ENCODE results near the gene TRIM2. TPM values are rescaled to one million over a fixed set of nuclear protein-coding genes. Genes with fewer than 3 reads are reported as not detected.

TRIM2 gene
- total and polyA plus RNA-seq, 2 of the 8 experiments (the other 6 are each of a cell fraction or from before 2014, with no cell fraction given): 34.0 to 59.8 TPM

DNA sequence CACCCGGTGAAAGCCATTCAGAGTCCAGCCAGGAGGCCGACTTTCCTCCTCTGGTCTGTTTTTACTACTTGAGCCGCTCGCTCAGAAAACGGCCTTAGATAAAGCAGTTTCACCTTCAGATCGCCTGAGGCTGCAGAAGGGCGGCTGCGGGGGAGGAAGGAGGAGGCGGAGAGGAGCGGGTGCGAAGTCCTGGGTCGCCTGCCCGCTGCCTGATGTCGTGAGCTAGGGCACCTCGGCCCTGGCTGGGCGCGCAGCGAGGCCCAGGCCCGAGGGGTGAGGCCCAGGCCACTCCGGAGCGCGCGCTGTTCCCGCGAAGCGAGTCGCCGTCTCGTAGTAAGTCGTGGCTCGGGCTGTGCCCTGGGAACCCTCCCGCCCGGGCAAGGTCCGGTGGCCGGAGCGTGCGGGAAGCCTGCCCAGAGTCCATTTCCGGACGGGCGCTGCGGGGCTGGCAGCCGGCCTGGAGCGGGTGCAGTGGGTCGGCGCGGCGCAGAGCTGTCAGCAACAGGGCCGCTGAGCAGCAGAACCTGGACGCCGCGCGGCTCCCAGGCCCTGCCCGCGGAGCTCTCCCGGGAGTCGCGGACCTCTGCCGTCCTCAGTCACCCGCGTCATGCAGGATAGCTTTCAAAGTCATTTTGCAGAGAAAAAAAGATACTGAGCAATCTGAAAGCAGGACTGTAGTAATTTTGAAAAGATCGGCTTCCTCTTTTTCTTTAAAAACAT lies 18.6 kb downstream of the TRIM2 start (continued):
- TF ChIP-seq, protein P1, sequence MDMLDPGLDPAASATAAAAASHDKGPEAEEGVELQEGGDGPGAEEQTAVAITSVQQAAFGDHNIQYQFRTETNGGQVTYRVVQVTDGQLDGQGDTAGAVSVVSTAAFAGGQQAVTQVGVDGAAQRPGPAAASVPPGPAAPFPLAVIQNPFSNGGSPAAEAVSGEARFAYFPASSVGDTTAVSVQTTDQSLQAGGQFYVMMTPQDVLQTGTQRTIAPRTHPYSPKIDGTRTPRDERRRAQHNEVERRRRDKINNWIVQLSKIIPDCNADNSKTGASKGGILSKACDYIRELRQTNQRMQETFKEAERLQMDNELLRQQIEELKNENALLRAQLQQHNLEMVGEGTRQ (IDR thresholded peaks at IDR 0.05; ENCODE audit: low read length): no peak
- no peak for TF ChIP-seq RFX5 (IDR thresholded peaks at IDR 0.05; ENCODE audit: borderline replicate concordance, low read depth, low read length)
